HepG2 (cell line): Measurements from ENCODE around the gene SCAPER. TPM values are rescaled to one million over a fixed set of nuclear protein-coding genes. Genes with fewer than 3 reads are reported as not detected.
"Not testable (repeated sequence)": the region's sequence is repeated elsewhere in the genome, so short reads cannot be mapped to it uniquely, and the experiment has no call there.

Experiments
- ATAC-seq: fragments of 200-7000 bp; cut with Tn5 transposase; 3 replicates; pipeline ENCODE4 v1.9.1; 2020; ENCODE audit warnings: mild to moderate bottlenecking, moderate library complexity
- BruUV-seq: library from RNA; stranded (reverse); fragments of 400-500 nt; replicated peaks from 2 replicates; lab custom pipeline; 2021; lab: Mats Ljungman, UMichigan
- CTCF ChIA-PET: fragments of 300-600 bp; formaldehyde crosslinking; extraction: SDS; loops from one replicate; lab custom pipeline; 2021; ENCODE audit warnings: low total read pairs, inconsistent platforms, low intra/inter-chr PET ratio; lab: Yijun Ruan, JAX
- POLR2A ChIA-PET: fragments of 350-600 bp; sonication (Branson Sonifier 250); formaldehyde crosslinking; loops from one replicate; lab custom pipeline; 2020; ENCODE audit warnings: antibody characterized with exemption, inconsistent platforms; lab: Yijun Ruan, JAX
- DNase-seq: peaks from one replicate; pipeline ENCODE4 v3.0.0-alpha.2; 2015; ENCODE audit warnings: low spot score
- FAIRE-seq: peaks from 3 replicates; lab custom pipeline; 2011; peaks lifted over from hg19 to GRCh38; lab: Jason Lieb, UNC
- H2AFZ ChIP-seq: one replicate; pipeline ENCODE4 v1.6.1; 2011; ENCODE audit warnings: low read length, inconsistent platforms
- H3K27ac ChIP-seq: fragments of 300-600 bp; 3 replicates; pipeline ENCODE4 v1.8.0; 2011; ENCODE audit warnings: mixed run types, mild to moderate bottlenecking, mixed read lengths, low read length, inconsistent platforms; ENCODE audit not compliant: insufficient read depth; ENCODE audit errors: extremely low read length
- H3K27me3 ChIP-seq, 2 experiments: fragments of 200-600 bp in 1 of 2; 2 replicates in 1 of 2; 3 replicates in 1 of 2; pipeline versions ENCODE4 v1.6.0 to v1.8.0; 2011; ENCODE audit warnings: low read length in 2 of 2, mild to moderate bottlenecking in 2 of 2, moderate library complexity in 2 of 2, inconsistent platforms in 1 of 2; ENCODE audit not compliant: insufficient read depth in 2 of 2, control insufficient read depth in 1 of 2
- H3K36me3 ChIP-seq, 2 experiments: fragments of 200-600 bp in 1 of 2; replicated peaks in 1 of 2; 2 replicates in 1 of 2; 3 replicates in 1 of 2; pipeline versions ENCODE4 v1.5.1 to v1.8.0; 2011; ENCODE audit warnings: low read length in 2 of 2, inconsistent platforms in 1 of 2; ENCODE audit not compliant: insufficient read depth in 2 of 2, control insufficient read depth in 1 of 2
- H3K4me1 ChIP-seq: 2 replicates; pipeline ENCODE4 v1.5.1; 2012; ENCODE audit warnings: low read length, inconsistent platforms; ENCODE audit not compliant: insufficient read depth
- H3K4me2 ChIP-seq: 2 replicates; pipeline ENCODE4 v1.6.0; 2011; ENCODE audit warnings: low read depth, low read length, inconsistent platforms
- H3K4me3 ChIP-seq, 3 experiments: fragments of 200-600 bp in 1 of 3; sonication (generic), shearing (Covaris generic) in 1 of 3; replicated peaks in 1 of 3; 2 replicates each; pipeline ENCODE4 v1.5.1; 2011 to 2016; ENCODE audit warnings: low read length in 3 of 3, inconsistent platforms in 2 of 3, low read depth in 2 of 3, mild to moderate bottlenecking in 2 of 3, control low read depth in 1 of 3, mixed read lengths in 1 of 3; ENCODE audit not compliant: insufficient read depth in 1 of 3
- H3K79me2 ChIP-seq: one replicate; pipeline ENCODE4 v1.6.1; 2011; ENCODE audit warnings: low read length, inconsistent platforms; ENCODE audit not compliant: insufficient read depth
- H3K9ac ChIP-seq: 2 replicates; pipeline ENCODE4 v1.6.0; 2011; ENCODE audit warnings: mild to moderate bottlenecking, low read depth, low read length, inconsistent platforms; ENCODE audit not compliant: insufficient read depth
- H3K9me3 ChIP-seq: 2 replicates; pipeline ENCODE4 v1.5.1; 2012; ENCODE audit warnings: mild to moderate bottlenecking, low read length
- H4K20me1 ChIP-seq: 2 replicates; pipeline ENCODE4 v1.6.0; 2011; ENCODE audit warnings: inconsistent platforms, mild to moderate bottlenecking, low read length, moderate library complexity; ENCODE audit not compliant: insufficient read depth
- HNF4A ChIP-seq: sonication (generic); formaldehyde crosslinking; IDR thresholded peaks from 2 replicates; pipeline ENCODE4 v1.4.0; 2020; ENCODE audit warnings: missing genetic modification reagents
- NCOA2 ChIP-seq: sonication (generic); formaldehyde crosslinking; IDR thresholded peaks from 2 replicates; pipeline ENCODE4 v1.8.0; 2022; ENCODE audit warnings: inconsistent platforms
- ZBTB38 ChIP-seq: sonication (generic); formaldehyde crosslinking; IDR thresholded peaks from 2 replicates; pipeline ENCODE4 v1.5.1; 2020; ENCODE audit warnings: mild to moderate bottlenecking, missing genetic modification reagents
- ZNF652 ChIP-seq: IDR thresholded peaks from 2 replicates; pipeline ENCODE4 v1.6.1; 2016; ENCODE audit warnings: low read depth, borderline replicate concordance
- ZNF687 ChIP-seq: sonication (generic); formaldehyde crosslinking; IDR thresholded peaks from 2 replicates; pipeline ENCODE4 v1.5.1; 2020; ENCODE audit warnings: mild to moderate bottlenecking, missing genetic modification reagents, moderate library complexity
- WGBS: methylation state at CpG from one replicate; pipeline ENCODE4 v1.1.6; 2017; ENCODE audit warnings: low lambda C conversion rate; 5-methylcytosine and 5-hydroxymethylcytosine counted together
- in situ Hi-C: cut with HindIII; loops from 2 replicates; pipeline ENCODE4 v1.10.0; 2017; ENCODE audit warnings: low pct_unique_long_range_greater_than_20kb; ENCODE audit not compliant: extremely low pct_ligation_motif_present
- intact Hi-C: fragments of 100-400 bp; cut with micrococcal nuclease; formaldehyde crosslinking; loops from one replicate; pipeline ENCODE4 v1.10.0; 2022; ENCODE audit not compliant: unreplicated experiment
- polyA plus RNA-seq, 8 experiments: library from polyadenylated mRNA; depleted of rRNA in 3 of 8; stranded (reverse) in 7 of 8; unstranded in 1 of 8; fragments of >200 nt; fragmentation: Illumina TruSeq in 4 of 8; extraction: Trizol in 4 of 8; gene quantifications; 2 replicates each; pipeline versions ENCODE4 v1.2.1 to v1.2.3, GENCODE V29; 2011 to 2016; ENCODE audit warnings: low read depth in 4 of 8, missing spikeins in 1 of 8, mixed read lengths in 1 of 8; ENCODE audit not compliant: insufficient read depth in 1 of 8
- total RNA-seq, 5 experiments: library from RNA; depleted of rRNA; stranded (reverse); fragments of >200 nt; fragmentation: Illumina TruSeq; extraction: Trizol; gene quantifications; 2 replicates each; pipeline ENCODE4 v1.2.3, GENCODE V29; 2016; ENCODE audit warnings: low read depth in 1 of 5

The SCAPER gene
- total and polyA plus RNA-seq, 2 of the 13 experiments (the other 11 are each of a cell fraction or from before 2014, with no cell fraction given) = 4.3 to 10.5 TPM

GRCh38 chr15:76899931-76900310 is 5.2 kb downstream of the SCAPER start (continued):
- TF ChIP-seq NCOA2 (CRISPR knock-in tag) (0 out of 2 replicates have a peak, but pooled peaks have one; percentile 25), ZNF652 (CRISPR knock-in tag) (peak; percentile 82), HNF4A (peak; percentile 17; the same call in 1 of the 2 replicates)

GRCh38 chr15:76899176-76899930 is 5.8 kb downstream of the SCAPER start:
- in situ Hi-C loops, H2AFZ ChIP-seq, ATAC-seq, H3K36me3 ChIP-seq, POLR2A ChIA-PET, H3K9ac ChIP-seq, CTCF ChIA-PET, H3K4me3 ChIP-seq, DNase-seq, FAIRE-seq, H3K4me2 ChIP-seq, BruUV-seq, H3K27ac ChIP-seq, H3K27me3 ChIP-seq, H3K9me3 ChIP-seq, H4K20me1 ChIP-seq, intact Hi-C loops: not testable (repeated sequence)
- TF ChIP-seq ZBTB38 (0 out of 2 replicates have a peak, but pooled peaks have one; percentile 17), ZNF687 (CRISPR knock-in tag) (peak; percentile 55)
- Histone ChIP-seq H3K4me1 (peaks cover 39% of the 10 kb centered on the region), H3K79me2 (peaks cover 12% of the 10 kb centered on the region)
- WGBS = 91% methylated on average over 38 of the region's 39 CpGs
